ENCODE data around the gene MUC5AC.

DNA sequence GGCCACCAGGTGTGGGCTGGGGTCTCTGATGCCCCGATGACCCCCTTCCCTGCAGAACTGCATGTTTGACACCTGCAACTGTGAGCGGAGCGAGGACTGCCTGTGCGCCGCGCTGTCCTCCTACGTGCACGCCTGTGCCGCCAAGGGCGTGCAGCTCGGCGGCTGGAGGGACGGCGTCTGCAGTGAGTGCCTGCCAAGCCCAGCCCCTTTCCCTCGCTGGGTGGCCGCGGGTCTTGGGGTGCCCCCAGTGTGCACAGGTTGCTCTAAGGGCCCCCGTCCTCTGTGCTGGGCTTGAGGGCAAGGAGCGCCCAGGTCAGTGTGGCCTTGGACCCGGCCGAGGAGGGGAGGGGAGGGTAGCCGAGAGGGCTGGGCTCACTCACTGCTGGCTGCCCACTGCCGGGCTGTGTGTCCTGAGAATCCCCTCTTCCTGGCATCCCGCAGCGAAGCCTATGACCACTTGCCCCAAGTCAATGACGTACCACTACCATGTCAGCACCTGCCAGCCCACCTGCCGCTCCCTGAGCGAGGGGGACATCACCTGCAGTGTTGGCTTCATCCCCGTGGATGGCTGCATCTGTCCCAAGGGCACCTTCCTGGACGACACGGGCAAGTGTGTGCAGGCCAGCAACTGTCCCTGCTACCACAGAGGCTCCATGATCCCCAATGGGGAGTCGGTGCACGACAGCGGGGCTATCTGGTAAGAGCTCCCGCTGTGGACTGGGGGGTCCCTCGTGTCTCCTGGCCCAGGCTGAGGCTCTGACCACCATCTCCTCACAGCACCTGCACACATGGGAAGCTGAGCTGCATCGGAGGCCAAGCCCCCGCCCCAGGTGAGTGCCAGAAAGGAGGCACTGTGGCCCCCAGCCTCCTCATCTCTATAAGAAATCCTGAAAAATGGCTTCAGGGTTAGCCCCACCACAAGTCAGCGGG lies 17.0 kb downstream of the MUC5AC start:
- TF ChIP-seq, protein P1, sequence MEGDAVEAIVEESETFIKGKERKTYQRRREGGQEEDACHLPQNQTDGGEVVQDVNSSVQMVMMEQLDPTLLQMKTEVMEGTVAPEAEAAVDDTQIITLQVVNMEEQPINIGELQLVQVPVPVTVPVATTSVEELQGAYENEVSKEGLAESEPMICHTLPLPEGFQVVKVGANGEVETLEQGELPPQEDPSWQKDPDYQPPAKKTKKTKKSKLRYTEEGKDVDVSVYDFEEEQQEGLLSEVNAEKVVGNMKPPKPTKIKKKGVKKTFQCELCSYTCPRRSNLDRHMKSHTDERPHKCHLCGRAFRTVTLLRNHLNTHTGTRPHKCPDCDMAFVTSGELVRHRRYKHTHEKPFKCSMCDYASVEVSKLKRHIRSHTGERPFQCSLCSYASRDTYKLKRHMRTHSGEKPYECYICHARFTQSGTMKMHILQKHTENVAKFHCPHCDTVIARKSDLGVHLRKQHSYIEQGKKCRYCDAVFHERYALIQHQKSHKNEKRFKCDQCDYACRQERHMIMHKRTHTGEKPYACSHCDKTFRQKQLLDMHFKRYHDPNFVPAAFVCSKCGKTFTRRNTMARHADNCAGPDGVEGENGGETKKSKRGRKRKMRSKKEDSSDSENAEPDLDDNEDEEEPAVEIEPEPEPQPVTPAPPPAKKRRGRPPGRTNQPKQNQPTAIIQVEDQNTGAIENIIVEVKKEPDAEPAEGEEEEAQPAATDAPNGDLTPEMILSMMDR (IDR thresholded peaks at IDR 0.05 in 4 of 5, conservative IDR thresholded peaks at IDR 0.05 in 1 of 5) = no peak
- TF ChIP-seq POLR2A (IDR thresholded peaks at IDR 0.05) = no peak

All from gastrocnemius medialis (tissue), 4 donors.